Adrenal gland (tissue), 5 donors: ENCODE data around the gene KCNAB1.

ENCODE experiments used
- CTCF ChIP-seq, 6 experiments: fragments of 450-650 bp in 4 of 6; fragments of 200-600 bp in 2 of 6; sonication (generic) in 1 of 6; IDR thresholded peaks; 1 replicate in 5 of 6; 2 replicates in 1 of 6; pipeline versions ENCODE4 v1.5.1 to v1.8.0; 2016 to 2021; ENCODE audit warnings: antibody characterized with exemption in 6 of 6, mild to moderate bottlenecking in 2 of 6, moderate library complexity in 1 of 6
- POLR2A ChIP-seq, 2 donors: fragments of 450-650 bp; IDR thresholded peaks; one replicate each; pipeline ENCODE4 v1.6.1; 2017; ENCODE audit warnings: antibody characterized with exemption in 2 of 2, mild to moderate bottlenecking in 2 of 2, moderate library complexity in 1 of 2
- donor health status: DM: no; HTN: no; CAD: no.

DNA sequence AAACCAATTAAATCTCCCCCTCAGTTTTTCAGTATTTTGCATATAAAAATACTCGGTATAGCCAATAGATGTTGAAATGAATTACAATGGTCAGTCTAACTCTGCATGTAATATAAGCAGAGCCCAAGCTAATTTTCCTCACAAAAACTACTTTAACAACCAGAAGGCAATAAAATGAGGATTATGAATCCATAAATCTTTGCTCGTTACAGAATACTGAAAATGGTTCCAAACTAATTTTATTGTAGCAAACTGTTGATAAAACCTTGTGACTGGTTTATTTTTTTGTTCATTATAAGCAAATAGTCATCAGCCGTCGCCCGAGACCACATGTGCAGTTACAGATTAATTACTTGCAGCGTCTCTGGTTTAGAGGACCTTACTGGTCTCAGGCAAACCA, 251.3 kb downstream of the KCNAB1 start:
- TF ChIP-seq CTCF (IDR thresholded peaks at IDR 0.05) (no peak), POLR2A (IDR thresholded peaks at IDR 0.05) (no peak)
